OCI-LY1 (cell line): ENCODE results near the gene CSF2.

Experiments used
- H2AFZ ChIP-seq: fragments of 200-600 bp; sonication (generic), shearing (Covaris generic); 2 replicates; pipeline ENCODE4 v1.6.0; 2014; ENCODE audit warnings: antibody characterized with exemption, mild to moderate bottlenecking, low read length
- H3F3A ChIP-seq: fragments of 200-600 bp; sonication (generic), shearing (Covaris generic); 2 replicates; pipeline ENCODE4 v1.6.0; 2014; ENCODE audit warnings: mild to moderate bottlenecking, antibody characterized with exemption, low read length, moderate library complexity; ENCODE audit not compliant: insufficient read depth
- H3K27ac ChIP-seq: fragments of 200-600 bp; sonication (generic); 2 replicates; pipeline ENCODE4 v1.5.1; 2014; ENCODE audit warnings: low read length, mixed run types, mild to moderate bottlenecking, low read depth; ENCODE audit not compliant: poor library complexity, severe bottlenecking
- H3K27me3 ChIP-seq: fragments of 200-600 bp; sonication (generic); 2 replicates; pipeline ENCODE4 v1.6.0; 2014; ENCODE audit warnings: antibody characterized with exemption, mild to moderate bottlenecking, low read length, moderate library complexity; ENCODE audit not compliant: insufficient read depth
- H3K36me3 ChIP-seq: fragments of 200-600 bp; sonication (generic); 2 replicates; pipeline ENCODE4 v1.6.1; 2014; ENCODE audit warnings: mild to moderate bottlenecking, antibody characterized with exemption, low read length, moderate library complexity, mixed read lengths; ENCODE audit not compliant: insufficient read depth
- H3K4me1 ChIP-seq: fragments of 200-600 bp; sonication (generic); 2 replicates; pipeline ENCODE4 v1.5.1; 2014; ENCODE audit warnings: mild to moderate bottlenecking, low read length, moderate library complexity; ENCODE audit not compliant: insufficient read depth, severe bottlenecking
- H3K4me2 ChIP-seq: fragments of 200-600 bp; sonication (generic), shearing (Covaris generic); 2 replicates; pipeline ENCODE4 v1.6.1; 2014; ENCODE audit warnings: low read length
- H3K4me3 ChIP-seq: fragments of 200-600 bp; sonication (generic); 2 replicates; pipeline ENCODE4 v1.5.1; 2014; ENCODE audit warnings: low read length, low read depth, mild to moderate bottlenecking, mixed read lengths; ENCODE audit not compliant: poor library complexity, severe bottlenecking
- H3K79me2 ChIP-seq: fragments of 200-600 bp; shearing (Covaris generic); 2 replicates; pipeline ENCODE4 v1.6.1; 2016; ENCODE audit warnings: mixed run types, low read length, mixed read lengths; ENCODE audit not compliant: insufficient read depth
- H3K9ac ChIP-seq: fragments of 200-600 bp; sonication (generic), shearing (Covaris generic); 2 replicates; pipeline ENCODE4 v1.6.1; 2014; ENCODE audit warnings: mild to moderate bottlenecking, low read length, mixed read lengths
- H3K9me2 ChIP-seq: fragments of 200-600 bp; sonication (generic), shearing (Covaris generic); 2 replicates; pipeline ENCODE4 v1.6.1; 2014; ENCODE audit warnings: low read depth, mild to moderate bottlenecking, low read length, mixed read lengths
- H3K9me3 ChIP-seq: fragments of 200-600 bp; shearing (Covaris generic); 2 replicates; pipeline ENCODE4 v1.6.1; 2014; ENCODE audit warnings: low read length, mixed read lengths
- H4K20me1 ChIP-seq: fragments of 200-600 bp; sonication (generic), shearing (Covaris generic); 2 replicates; pipeline ENCODE4 v1.6.0; 2016; ENCODE audit warnings: mild to moderate bottlenecking, low read length; ENCODE audit not compliant: insufficient read depth
- EZH2 ChIP-seq: fragments of 200-600 bp; sonication (generic), shearing (Covaris generic); IDR thresholded peaks from 2 replicates; pipeline ENCODE4 v1.8.0; 2017; ENCODE audit warnings: borderline replicate concordance, mixed run types, mild to moderate bottlenecking, antibody characterized with exemption, low read length, moderate library complexity, mixed read lengths
- TF ChIP-seq, protein P1 (sequence below): fragments of 200-600 bp; sonication (generic), shearing (Covaris generic); IDR thresholded peaks from 2 replicates; pipeline ENCODE4 v1.5.1; 2017; ENCODE audit warnings: mild to moderate bottlenecking, antibody characterized with exemption, low read length, moderate library complexity, mixed read lengths

Gene CSF2

DNA sequence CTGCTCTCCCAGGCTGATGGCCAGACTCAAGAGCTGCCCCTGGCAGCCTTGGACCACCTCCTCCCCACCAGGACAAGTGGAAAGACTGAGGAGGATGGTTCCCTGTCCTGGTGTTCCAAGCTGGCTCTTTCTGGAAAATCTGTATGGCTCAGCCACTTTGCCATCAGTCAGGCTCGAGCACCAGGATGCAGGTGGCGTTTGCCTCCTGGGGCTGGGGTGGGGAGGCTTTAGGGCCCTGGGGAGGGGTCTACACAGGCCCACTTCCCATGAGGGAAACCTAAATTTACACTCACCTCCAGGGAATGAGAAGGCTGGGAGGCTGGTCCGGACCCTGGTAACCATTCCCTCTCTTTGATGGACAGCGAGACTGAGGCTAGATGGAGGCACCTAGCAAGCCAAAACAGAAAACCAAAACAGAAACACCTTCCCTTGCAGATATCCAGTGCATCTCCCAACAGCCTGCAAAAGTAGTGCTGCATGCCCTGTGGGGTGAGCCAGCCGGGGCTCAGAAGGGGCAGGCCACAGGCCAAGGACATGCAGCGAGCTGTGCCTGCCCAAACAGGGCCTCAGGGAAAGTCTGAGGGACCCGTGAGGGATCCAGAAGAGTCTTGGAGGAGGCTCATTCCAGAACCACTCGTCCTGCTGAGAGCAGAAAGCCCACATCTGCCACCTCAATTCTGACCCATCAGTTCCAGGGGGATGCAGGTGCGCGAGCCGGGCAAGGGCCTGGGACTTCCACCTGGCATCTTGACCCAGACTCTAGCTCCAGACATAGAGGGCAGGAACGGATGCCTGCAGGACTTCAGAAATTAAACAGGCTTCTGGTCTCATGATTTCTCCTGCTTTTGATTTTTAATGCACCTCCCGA lies 5.4 kb upstream of the CSF2 start:
- no peaks in the 10 kb centered on the region for H3K9me2 ChIP-seq
- no peak overlapping the region for H2AFZ ChIP-seq
- H3K4me2 ChIP-seq: no peak overlapping the region
- no peaks in the 10 kb centered on the region for H3K4me1 ChIP-seq
- H3K79me2 ChIP-seq: no peaks in the 10 kb centered on the region
- no peaks in the 10 kb centered on the region; the same call in 1 of the 2 replicates for H3K27me3 ChIP-seq
- no peaks in the 10 kb centered on the region for H4K20me1 ChIP-seq
- no peaks in the 10 kb centered on the region for H3F3A ChIP-seq
- no peak overlapping the region for H3K27ac ChIP-seq
- no peaks in the 10 kb centered on the region for H3K36me3 ChIP-seq
- TF ChIP-seq, protein P1, sequence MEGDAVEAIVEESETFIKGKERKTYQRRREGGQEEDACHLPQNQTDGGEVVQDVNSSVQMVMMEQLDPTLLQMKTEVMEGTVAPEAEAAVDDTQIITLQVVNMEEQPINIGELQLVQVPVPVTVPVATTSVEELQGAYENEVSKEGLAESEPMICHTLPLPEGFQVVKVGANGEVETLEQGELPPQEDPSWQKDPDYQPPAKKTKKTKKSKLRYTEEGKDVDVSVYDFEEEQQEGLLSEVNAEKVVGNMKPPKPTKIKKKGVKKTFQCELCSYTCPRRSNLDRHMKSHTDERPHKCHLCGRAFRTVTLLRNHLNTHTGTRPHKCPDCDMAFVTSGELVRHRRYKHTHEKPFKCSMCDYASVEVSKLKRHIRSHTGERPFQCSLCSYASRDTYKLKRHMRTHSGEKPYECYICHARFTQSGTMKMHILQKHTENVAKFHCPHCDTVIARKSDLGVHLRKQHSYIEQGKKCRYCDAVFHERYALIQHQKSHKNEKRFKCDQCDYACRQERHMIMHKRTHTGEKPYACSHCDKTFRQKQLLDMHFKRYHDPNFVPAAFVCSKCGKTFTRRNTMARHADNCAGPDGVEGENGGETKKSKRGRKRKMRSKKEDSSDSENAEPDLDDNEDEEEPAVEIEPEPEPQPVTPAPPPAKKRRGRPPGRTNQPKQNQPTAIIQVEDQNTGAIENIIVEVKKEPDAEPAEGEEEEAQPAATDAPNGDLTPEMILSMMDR: no peak
- H3K4me3 ChIP-seq: no peak overlapping the region
- H3K9me3 ChIP-seq: no peaks in the 10 kb centered on the region
- no peak overlapping the region for H3K9ac ChIP-seq

DNA sequence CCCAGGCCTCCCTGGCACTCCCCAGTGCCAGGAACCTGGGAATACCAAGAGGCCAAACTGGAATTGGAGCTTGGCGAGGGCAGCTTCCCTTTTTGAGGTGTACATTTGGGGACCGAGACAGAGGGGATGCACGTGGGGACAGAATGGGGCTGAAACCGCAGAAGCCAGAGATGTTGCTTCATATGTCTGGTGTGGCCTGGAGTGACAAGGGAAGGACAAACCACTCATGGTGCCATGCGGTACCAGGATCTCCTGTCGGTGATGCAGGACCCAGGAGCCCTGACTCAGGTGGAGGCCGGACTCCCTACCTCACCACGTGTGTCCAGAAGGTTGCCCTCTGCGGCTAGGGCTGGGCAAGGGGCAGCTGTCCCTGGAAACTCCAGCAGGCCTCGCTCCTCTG lies 4.0 kb upstream of the CSF2 start:
- Histone ChIP-seq H3K9ac (no peak overlapping the region), H3K27me3 (no peaks in the 10 kb centered on the region; the same call in 1 of the 2 replicates), H3K4me1 (no peaks in the 10 kb centered on the region), H3K9me3 (no peaks in the 10 kb centered on the region), H3K9me2 (no peaks in the 10 kb centered on the region), H2AFZ (no peak overlapping the region), H3K79me2 (no peaks in the 10 kb centered on the region), H3K4me3 (no peak overlapping the region), H4K20me1 (no peaks in the 10 kb centered on the region), H3K36me3 (no peaks in the 10 kb centered on the region), H3K27ac (no peak overlapping the region), H3F3A (no peaks in the 10 kb centered on the region), H3K4me2 (no peak overlapping the region)
- TF ChIP-seq EZH2: no peak
- TF ChIP-seq, protein P1: no peak

DNA sequence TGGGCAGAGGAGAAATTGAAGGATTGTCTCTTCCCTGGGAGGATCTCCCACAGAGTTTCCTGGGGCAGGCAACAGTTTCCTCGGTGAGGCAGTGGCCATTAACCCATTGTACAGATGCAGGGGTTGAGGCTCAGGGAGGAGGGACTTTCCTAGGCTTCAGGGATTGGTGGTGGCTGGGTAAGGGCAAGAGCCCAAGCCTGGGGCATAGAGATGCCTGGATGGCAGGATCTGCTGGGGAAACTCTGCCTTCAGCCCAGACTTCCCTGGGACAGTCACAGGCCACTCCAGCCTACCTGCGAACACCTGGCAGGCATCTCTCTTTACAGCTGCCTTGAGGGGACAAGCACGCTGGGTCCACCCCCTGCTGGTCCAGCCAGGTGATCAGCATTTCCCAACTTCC lies 3.6 kb upstream of the CSF2 start:
- TF ChIP-seq, protein P1: no peak
- H3K27ac ChIP-seq: no peak overlapping the region

More for the DNA sequence above, 3.6 kb upstream of the CSF2 start:
- no peak overlapping the region for H3K4me3 ChIP-seq
- H3K27me3 ChIP-seq: no peaks in the 10 kb centered on the region; the same call in 1 of the 2 replicates
- no peak overlapping the region for H3K9ac ChIP-seq
- H3F3A ChIP-seq: no peaks in the 10 kb centered on the region
- H4K20me1 ChIP-seq: no peaks in the 10 kb centered on the region
- H3K4me2 ChIP-seq: no peak overlapping the region
- H3K36me3 ChIP-seq: no peaks in the 10 kb centered on the region
- H2AFZ ChIP-seq: no peak overlapping the region
- no peaks in the 10 kb centered on the region for H3K4me1 ChIP-seq
- no peaks in the 10 kb centered on the region for H3K9me2 ChIP-seq
- no peaks in the 10 kb centered on the region for H3K9me3 ChIP-seq
- no peaks in the 10 kb centered on the region for H3K79me2 ChIP-seq
